Progenitor cell of endocrine pancreas (in vitro differentiated cells): ENCODE measurements around the gene UNC93B1. TPM values are rescaled to one million over a fixed set of nuclear protein-coding genes. Genes with fewer than 3 reads are reported as not detected.

Experiments used
- DNase-seq: peaks from one replicate; pipeline ENCODE4 v3.0.0; 2021; ENCODE audit warnings: low spot score; ENCODE audit not compliant: unreplicated experiment
- H3K27ac Mint-ChIP-seq: 2 replicates; pipeline ENCODE4 v1.8.0; 2021; ENCODE audit warnings: mild to moderate bottlenecking, moderate library complexity, mixed read lengths
- H3K27me3 Mint-ChIP-seq: 2 replicates; pipeline ENCODE4 v1.8.0; 2021; ENCODE audit warnings: mixed read lengths
- H3K36me3 Mint-ChIP-seq: 2 replicates; pipeline ENCODE4 v1.8.0; 2022; ENCODE audit warnings: mixed read lengths; ENCODE audit not compliant: insufficient read depth
- H3K4me1 Mint-ChIP-seq: 2 replicates; pipeline ENCODE4 v1.8.0; 2021; ENCODE audit warnings: low read depth, mixed read lengths
- H3K4me3 Mint-ChIP-seq: 2 replicates; pipeline ENCODE4 v1.8.0; 2021; ENCODE audit warnings: low read depth, mild to moderate bottlenecking, moderate library complexity, mixed read lengths
- H3K9me3 Mint-ChIP-seq: 2 replicates; pipeline ENCODE4 v1.8.0; 2021; ENCODE audit warnings: low read depth, mixed read lengths
- CTCF ChIP-seq: fragments of 200-600 bp; sonication (generic); IDR thresholded peaks from one replicate; pipeline ENCODE4 v1.5.0; 2021; ENCODE audit warnings: antibody characterized with exemption, mild to moderate bottlenecking; ENCODE audit not compliant: unreplicated experiment
- total RNA-seq: library from RNA; stranded (reverse); gene quantifications from 2 replicates; pipeline ENCODE4 v1.2.1, GENCODE V29; 2021

UNC93B1 gene
- total RNA-seq, 1 donor from 2014 or later: 8.0 TPM

GRCh38 chr11:68049509-68050370, 45.8 kb upstream of the UNC93B1 start:
- Mint-ChIP-seq H3K4me1 (no peaks in the 10 kb centered on the region), H3K27me3 (no peaks in the 10 kb centered on the region), H3K9me3 (no peaks in the 10 kb centered on the region), H3K36me3 (peaks cover 2% of the 10 kb centered on the region), H3K27ac (no peak overlapping the region), H3K4me3 (no peak overlapping the region)
- no peak for TF ChIP-seq CTCF
- DNase-seq: no peak

- DNase-seq: no peak
- Mint-ChIP-seq H3K36me3 (peaks cover 2% of the 10 kb centered on the region), H3K4me1 (no peaks in the 10 kb centered on the region), H3K9me3 (no peaks in the 10 kb centered on the region), H3K27me3 (no peaks in the 10 kb centered on the region), H3K27ac (no peak overlapping the region), H3K4me3 (no peak overlapping the region)
- no peak for TF ChIP-seq CTCF
Observed at GRCh38 chr11:68048681-68049508, 45.0 kb upstream of the UNC93B1 start.

DNA sequence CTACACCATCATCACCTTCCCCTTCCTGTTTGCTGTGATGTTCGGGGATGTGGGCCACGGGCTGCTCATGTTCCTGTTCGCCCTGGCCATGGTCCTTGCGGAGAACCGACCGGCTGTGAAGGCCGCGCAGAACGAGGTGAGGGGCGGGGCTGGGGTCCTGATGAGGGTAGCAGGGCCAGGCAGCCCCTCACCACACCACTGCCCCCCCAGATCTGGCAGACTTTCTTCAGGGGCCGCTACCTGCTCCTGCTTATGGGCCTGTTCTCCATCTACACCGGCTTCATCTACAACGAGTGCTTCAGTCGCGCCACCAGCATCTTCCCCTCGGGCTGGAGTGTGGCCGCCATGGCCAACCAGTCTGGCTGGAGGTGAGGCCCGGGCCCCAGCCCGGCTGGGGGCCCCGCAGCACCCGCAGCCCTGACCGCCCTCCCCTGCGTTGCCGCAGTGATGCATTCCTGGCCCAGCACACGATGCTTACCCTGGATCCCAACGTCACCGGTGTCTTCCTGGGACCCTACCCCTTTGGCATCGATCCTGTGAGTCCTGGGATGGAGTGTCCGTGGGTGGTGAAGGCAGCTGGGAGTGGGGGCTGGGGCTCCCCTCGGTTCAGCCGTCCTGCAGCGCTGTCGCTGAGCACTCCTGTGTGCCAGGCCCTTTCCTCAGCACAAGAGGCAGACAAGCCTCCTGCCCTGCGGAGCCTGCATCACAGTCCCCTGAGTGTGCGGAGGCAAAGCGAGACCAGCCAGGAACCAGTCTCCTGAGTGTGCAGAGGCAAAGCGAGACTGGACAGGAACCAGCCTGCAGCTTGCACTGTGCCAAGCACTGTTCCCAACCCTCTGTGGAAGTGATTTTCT, 43.8 kb upstream of the UNC93B1 start:
- no peaks in the 10 kb centered on the region for H3K4me1 Mint-ChIP-seq
- no peak for DNase-seq
- H3K27me3 Mint-ChIP-seq: no peaks in the 10 kb centered on the region
- no peak overlapping the region for H3K27ac Mint-ChIP-seq
- peaks cover 2% of the 10 kb centered on the region for H3K36me3 Mint-ChIP-seq
- TF ChIP-seq CTCF: no peak
- no peaks in the 10 kb centered on the region for H3K9me3 Mint-ChIP-seq
- H3K4me3 Mint-ChIP-seq: no peak overlapping the region

GRCh38 chr11:68044898-68045351, 41.0 kb upstream of the UNC93B1 start:
- H3K27ac Mint-ChIP-seq: no peak overlapping the region
- no peaks in the 10 kb centered on the region for H3K27me3 Mint-ChIP-seq
- no peak for DNase-seq
- H3K36me3 Mint-ChIP-seq: no peaks in the 10 kb centered on the region
- no peak for TF ChIP-seq CTCF
- H3K9me3 Mint-ChIP-seq: no peaks in the 10 kb centered on the region
- peaks cover 2% of the 10 kb centered on the region for H3K4me1 Mint-ChIP-seq
- H3K4me3 Mint-ChIP-seq: no peak overlapping the region
